Measurements from ENCODE around the gene ST7L. TPM values are rescaled to one million over a fixed set of nuclear protein-coding genes. Genes with fewer than 3 reads are reported as not detected.

The ST7L gene
- total and polyA plus RNA-seq, 9 of the 15 experiments (the other 6 are each of a cell fraction or from before 2014, with no cell fraction given), result 9.0 to 32.5 (median 26.6) TPM

DNA sequence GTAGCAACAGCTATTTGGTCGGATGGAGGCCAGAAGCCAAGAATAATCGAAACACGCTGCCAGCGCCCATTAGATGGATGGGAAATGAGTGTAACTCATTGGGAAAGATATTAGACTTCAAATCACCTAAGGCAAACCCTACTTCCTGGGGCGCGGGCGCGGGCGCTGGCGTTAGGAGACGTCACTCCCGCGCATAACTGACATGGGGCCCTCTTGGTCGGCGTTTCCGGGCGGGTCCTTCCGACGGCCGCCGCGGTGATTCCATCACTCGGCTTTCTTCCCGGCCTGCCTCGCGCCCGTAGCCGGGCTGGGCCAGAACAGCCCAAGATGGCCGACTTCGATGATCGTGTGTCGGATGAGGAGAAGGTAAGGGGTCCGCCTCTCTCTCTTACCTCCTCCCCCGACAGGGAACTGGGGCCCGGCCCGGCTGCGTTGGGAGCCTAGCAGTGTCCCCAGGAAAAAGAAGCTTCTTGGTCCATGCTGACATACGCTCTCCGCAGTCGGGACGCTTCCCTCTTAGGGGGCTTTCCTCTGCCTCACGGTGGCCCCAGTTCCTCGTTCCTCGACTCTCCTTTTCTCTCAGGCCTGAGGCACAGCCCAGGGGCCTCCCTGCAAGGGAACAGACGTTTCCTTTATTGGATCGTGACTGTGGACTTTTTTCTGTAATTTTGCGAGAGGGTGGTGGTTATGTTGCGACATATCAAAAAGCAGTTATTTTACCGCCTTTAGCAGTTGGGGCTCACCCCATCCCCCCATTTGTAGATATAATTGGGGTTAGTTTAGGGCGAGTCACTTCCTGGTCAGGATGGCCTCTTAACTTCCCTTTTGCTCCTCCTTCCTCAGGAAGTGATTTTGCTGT, 806 bp upstream of the ST7L start, which contains the start of gene CAPZA1 (continued):
- TF ChIP-seq POLR2G (IDR thresholded peaks at IDR 0.05; ENCODE audit: low read depth, low read length) (peak; percentile 94), HEY1 (CRISPR knock-in tag; IDR thresholded peaks at IDR 0.05; ENCODE audit: borderline replicate concordance) (0 out of 2 replicates have a peak, but pooled peaks have one; percentile 12), CEBPG (CRISPR knock-in tag; IDR thresholded peaks at IDR 0.05) (peak; percentile 78), CEBPG (tag; conservative IDR thresholded peaks at IDR 0.05 in 1 of 2, IDR thresholded peaks at IDR 0.05 in 1 of 2) (peak; percentile 81 to 87), SAFB (IDR thresholded peaks at IDR 0.05; ENCODE audit: borderline replicate concordance, low read depth, low read length) (no peak), NCOA4 (IDR thresholded peaks at IDR 0.05; ENCODE audit: partially characterized antibody) (no peak), TBP (optimal IDR thresholded peaks at IDR 0.05; ENCODE audit: low read depth, low read length) (peak; percentile 97), ZSCAN32 (CRISPR knock-in tag; IDR thresholded peaks at IDR 0.05) (0 out of 2 replicates have a peak, but pooled peaks have one; percentile 9), NCOA2 (IDR thresholded peaks at IDR 0.05; ENCODE audit: partially characterized antibody in 2 of 2) (no peak), KLF10 (CRISPR knock-in tag; IDR thresholded peaks at IDR 0.05) (no peak), MEIS2 (IDR thresholded peaks at IDR 0.05; ENCODE audit: partially characterized antibody) (peak; percentile 87), RFX7 (CRISPR knock-in tag; IDR thresholded peaks at IDR 0.05) (no peak; the same call in 1 of the 2 replicates), KLF16 (IDR thresholded peaks at IDR 0.05) (peak; percentile 7; the same call in 1 of the 2 replicates), KDM4B (IDR thresholded peaks at IDR 0.05; ENCODE audit: borderline replicate concordance in 2 of 2, low read depth in 1 of 2) (no peak; a peak in 1 of 4 replicates), MAZ (CRISPR knock-in tag; conservative IDR thresholded peaks at IDR 0.05 in 1 of 2, IDR thresholded peaks at IDR 0.05 in 1 of 2) (peak; percentile 70 to 76), NFE2 (IDR thresholded peaks at IDR 0.05; ENCODE audit: low read depth) (peak; percentile 42; the same call in 1 of the 2 replicates), ZNF239 (CRISPR knock-in tag; IDR thresholded peaks at IDR 0.05) (no peak), SIX5 (IDR thresholded peaks at IDR 0.05; ENCODE audit: borderline replicate concordance in 1 of 2, insufficient read depth in 1 of 2, low read depth in 1 of 2, low read length in 2 of 2) (no peak), NR2C1 (IDR thresholded peaks at IDR 0.05) (peak; percentile 66), NR2C1 (tag; IDR thresholded peaks at IDR 0.05) (peak; percentile 76), ZFPM2 (CRISPR knock-in tag; IDR thresholded peaks at IDR 0.05) (no peak), ZBTB7A (IDR thresholded peaks at IDR 0.05; ENCODE audit: borderline replicate concordance, control insufficient read depth, low read depth, low read length) (peak; percentile 66; the same call in 1 of the 2 replicates), ZNF696 (CRISPR knock-in tag; conservative IDR thresholded peaks at IDR 0.05) (no peak), ZNF707 (CRISPR knock-in tag; conservative IDR thresholded peaks at IDR 0.05) (no peak), CBFA2T3 (IDR thresholded peaks at IDR 0.05) (0 out of 2 replicates have a peak, but pooled peaks have one; percentile 3)
- TF ChIP-seq, protein P1, sequence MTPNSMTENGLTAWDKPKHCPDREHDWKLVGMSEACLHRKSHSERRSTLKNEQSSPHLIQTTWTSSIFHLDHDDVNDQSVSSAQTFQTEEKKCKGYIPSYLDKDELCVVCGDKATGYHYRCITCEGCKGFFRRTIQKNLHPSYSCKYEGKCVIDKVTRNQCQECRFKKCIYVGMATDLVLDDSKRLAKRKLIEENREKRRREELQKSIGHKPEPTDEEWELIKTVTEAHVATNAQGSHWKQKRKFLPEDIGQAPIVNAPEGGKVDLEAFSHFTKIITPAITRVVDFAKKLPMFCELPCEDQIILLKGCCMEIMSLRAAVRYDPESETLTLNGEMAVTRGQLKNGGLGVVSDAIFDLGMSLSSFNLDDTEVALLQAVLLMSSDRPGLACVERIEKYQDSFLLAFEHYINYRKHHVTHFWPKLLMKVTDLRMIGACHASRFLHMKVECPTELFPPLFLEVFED (CRISPR knock-in tag; conservative IDR thresholded peaks at IDR 0.05), result peak; percentile 58; the same call in 1 of the 2 replicates
- TF ChIP-seq, protein P2, sequence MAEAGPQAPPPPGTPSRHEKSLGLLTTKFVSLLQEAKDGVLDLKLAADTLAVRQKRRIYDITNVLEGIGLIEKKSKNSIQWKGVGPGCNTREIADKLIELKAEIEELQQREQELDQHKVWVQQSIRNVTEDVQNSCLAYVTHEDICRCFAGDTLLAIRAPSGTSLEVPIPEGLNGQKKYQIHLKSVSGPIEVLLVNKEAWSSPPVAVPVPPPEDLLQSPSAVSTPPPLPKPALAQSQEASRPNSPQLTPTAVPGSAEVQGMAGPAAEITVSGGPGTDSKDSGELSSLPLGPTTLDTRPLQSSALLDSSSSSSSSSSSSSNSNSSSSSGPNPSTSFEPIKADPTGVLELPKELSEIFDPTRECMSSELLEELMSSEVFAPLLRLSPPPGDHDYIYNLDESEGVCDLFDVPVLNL (CRISPR knock-in tag; IDR thresholded peaks at IDR 0.05; ENCODE audit: low read depth), result no peak

All from K562 (cell line).